ENCODE data around the gene ABCA3.
"Not testable (repeated sequence)": the region's sequence is repeated elsewhere in the genome, so short reads cannot be mapped to it uniquely, and the experiment has no call there.

The ABCA3 gene

DNA sequence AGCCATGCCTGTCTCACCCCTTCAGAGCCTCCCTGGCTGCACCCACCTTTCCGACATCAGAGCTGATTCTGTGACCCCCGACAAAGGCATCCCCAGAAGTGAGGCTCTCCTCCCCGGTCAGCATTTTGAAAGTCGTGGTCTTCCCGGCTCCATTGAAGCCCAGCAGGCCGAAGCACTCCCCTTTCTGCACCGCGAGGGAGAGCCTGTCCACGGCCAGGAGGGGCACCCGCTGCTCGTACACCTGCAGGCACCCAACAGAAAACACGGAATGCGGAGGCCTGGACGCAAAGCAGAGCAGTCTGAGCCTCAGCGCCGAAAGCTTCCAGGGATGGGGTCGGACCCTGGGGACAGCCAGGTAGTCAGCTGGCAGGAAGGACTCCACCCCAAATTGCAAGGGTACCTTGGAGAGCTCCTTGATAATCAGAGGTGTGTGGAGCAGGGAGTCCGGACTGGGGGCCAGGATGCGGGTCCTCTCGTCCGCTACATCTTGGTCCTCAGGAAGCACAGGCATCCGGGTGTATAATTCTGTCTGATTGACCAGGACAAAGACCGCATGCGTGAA is 59.5 kb downstream of the ABCA3 start:
- no peak for DNase-seq (ENCODE audit: low read depth in 2 of 3, low spot score in 1 of 3)

DNA sequence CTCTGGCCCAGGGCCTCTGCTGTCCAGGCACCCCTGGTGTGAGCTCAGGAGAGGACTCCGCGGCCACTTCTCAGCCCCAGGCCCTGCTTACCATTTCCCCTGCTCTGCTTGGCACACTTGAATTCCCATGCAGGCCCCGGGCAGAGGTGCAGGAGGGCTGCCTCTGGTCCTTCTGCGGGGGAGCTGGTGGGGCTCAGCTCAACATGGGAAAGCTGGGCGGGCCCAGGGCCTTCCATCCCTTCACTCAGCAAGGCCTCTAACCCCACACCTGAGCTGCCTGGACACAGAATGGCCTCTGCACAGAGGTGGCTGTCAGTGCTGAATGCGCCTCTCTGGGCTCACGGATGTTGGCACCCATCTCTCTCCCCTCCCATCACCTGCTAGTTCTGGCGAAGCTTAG is 60.1 kb downstream of the ABCA3 start:
- DNase-seq (ENCODE audit: low read depth in 2 of 3, low spot score in 1 of 3), result no peak

- DNase-seq (ENCODE audit: low read depth in 2 of 3, low spot score in 1 of 3), result no peak
Observed at GRCh38 chr16:2278956-2279800, 61.4 kb downstream of the ABCA3 start.

GRCh38 chr16:2278272-2278608 is 62.3 kb downstream of the ABCA3 start:
- no peak for DNase-seq (ENCODE audit: low read depth in 2 of 3, low spot score in 1 of 3)

DNA sequence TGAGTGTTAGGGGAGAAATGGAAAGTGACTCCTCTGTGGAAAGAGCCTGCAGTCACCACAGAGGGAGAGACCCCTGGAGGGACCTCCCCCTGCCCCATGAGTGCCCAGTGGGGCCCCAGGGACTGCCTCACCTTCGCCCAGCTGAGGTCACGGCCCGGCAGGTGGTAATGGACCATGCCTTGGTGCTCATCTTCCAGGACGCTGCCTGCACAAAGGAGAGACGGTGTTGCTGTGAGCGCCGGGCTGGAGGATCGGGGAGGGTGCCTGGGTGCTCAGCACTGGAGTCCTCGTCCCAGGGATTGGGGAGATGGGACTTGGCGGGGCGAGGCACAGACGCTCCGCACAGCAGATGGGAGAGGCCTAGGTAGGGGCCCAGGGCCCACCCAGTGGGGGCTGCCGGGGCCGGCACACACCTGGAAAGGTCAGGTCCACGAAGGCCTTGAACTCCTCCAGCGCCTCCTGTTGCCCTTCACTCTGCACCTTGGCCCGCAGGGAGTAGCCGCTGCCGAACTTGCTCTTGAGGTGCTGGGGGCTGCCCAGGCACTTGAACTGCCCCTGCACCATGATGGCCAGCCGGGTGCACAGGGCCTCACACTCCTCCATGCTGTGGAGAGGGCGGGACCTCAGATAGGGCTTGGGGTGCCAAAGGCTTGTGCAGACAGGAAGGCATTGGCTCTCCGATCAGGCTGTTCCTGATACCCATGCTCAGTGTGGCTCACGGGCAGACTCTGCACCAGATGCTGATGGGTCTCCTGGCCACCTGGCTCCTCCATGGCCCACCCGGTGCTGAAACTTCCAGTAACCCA is 62.9 kb downstream of the ABCA3 start:
- no peak for DNase-seq (ENCODE audit: low read depth in 2 of 3, low spot score in 1 of 3)

- no peak for DNase-seq (ENCODE audit: low read depth in 2 of 3, low spot score in 1 of 3)
Observed at GRCh38 chr16:2276368-2277195, 63.9 kb downstream of the ABCA3 start.

GRCh38 chr16:2275476-2276367 is 64.8 kb downstream of the ABCA3 start:
- DNase-seq (ENCODE audit: low read depth in 2 of 3, low spot score in 1 of 3), result no peak

- DNase-seq (ENCODE audit: low read depth in 2 of 3, low spot score in 1 of 3), result no peak
Observed at GRCh38 chr16:2273931-2274330, 66.6 kb downstream of the ABCA3 start.

- no peak for DNase-seq (ENCODE audit: low read depth in 2 of 3, low spot score in 1 of 3)
Observed at GRCh38 chr16:2273484-2273883, 67.0 kb downstream of the ABCA3 start.

DNA sequence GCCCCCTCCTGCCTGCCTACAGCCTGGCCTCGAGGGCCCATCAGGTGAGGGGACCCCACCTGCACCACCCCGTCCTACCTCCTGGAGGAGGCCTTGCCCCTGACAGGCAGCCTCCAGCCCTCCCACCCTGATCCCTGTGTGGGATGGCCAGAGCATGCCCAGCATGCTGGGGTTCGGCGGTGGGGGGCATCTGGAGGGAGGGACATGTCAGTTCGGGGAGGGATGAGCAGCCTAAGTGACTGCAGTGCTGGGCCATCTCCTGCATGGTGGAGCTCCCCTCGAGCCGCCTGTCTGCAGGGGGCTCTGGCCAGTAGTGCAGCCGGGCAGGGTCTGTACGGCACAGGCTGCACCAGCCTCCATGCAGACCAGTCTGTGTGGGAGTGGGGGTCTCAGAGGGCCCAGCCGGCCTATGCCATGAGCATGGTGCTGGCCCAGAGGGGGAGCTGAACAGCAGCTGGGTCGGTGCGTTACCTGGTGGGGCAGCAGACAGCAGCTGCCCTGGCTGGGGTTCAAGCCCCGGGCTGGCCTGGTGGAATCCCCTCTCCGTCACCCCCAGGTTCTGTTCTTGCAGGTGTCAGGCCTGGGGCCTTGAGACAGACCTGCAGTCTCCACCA is 68.6 kb downstream of the ABCA3 start:
- DNase-seq (ENCODE audit: low read depth in 2 of 3, low spot score in 1 of 3), result no peak

DNA sequence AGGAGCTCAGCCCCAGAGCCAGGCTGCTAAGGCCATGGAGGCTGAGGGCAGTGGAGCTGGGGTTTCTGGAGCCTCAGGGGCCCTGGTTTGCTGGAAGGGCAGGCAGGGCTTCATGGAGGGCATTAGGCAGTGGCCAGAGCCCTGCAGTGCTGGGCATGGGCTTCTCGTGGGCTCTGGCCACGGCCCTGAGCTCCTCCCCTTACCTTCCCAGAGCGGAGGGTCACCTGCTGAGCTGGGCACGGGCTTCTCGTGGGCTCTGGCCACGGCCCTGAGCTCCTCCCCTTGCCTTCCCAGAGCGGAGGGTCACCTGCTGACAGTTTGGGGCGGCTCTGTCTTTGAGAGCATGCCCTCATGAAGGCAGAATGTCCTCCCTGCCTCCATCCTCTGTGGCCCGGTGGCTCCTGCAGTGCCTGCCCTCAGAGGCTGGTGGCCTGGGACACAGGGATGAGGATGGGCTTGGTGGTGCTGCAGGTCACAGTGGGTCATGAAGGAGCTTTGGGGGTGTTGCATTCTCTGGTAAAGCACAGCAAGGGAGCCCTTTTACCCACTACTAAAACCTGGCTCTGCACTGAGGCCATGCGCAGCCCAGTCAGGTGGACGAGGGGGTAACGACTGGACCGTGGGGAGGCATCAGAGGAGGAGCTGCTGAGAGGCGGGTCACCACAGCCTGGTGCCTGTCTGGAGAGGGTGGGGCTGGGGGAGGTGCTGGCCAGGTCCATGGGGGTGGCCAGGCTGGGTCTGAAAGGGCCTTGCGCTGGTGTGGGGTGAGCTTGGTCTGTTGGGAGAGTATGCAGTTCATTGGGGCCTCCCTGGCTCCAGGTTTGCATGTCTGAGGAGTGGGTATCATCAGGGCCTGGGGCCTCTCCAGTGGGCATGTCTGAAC is 69.7 kb downstream of the ABCA3 start:
- DNase-seq (ENCODE audit: low read depth in 2 of 3, low spot score in 1 of 3), result no peak

DNA sequence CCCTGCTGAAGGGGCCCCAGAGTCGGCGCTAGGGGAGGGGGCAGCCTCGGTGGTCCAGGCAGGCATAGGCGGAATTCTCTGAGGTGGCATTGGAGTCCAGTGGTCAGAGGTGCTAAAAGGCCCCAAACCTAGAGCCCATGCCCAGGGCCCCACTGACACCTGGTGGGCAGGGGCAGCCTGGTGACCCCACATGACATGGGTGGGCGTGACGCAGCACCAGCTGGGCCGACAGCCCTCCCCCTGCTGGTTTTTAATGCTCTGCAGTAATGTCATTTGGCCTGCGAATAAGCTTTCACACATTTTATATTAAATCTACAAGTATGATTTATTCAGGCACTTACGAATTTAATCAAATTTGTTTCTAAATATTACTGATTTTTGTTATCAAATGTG is 70.5 kb downstream of the ABCA3 start:
- no peak for DNase-seq (ENCODE audit: low read depth in 2 of 3, low spot score in 1 of 3)

DNA sequence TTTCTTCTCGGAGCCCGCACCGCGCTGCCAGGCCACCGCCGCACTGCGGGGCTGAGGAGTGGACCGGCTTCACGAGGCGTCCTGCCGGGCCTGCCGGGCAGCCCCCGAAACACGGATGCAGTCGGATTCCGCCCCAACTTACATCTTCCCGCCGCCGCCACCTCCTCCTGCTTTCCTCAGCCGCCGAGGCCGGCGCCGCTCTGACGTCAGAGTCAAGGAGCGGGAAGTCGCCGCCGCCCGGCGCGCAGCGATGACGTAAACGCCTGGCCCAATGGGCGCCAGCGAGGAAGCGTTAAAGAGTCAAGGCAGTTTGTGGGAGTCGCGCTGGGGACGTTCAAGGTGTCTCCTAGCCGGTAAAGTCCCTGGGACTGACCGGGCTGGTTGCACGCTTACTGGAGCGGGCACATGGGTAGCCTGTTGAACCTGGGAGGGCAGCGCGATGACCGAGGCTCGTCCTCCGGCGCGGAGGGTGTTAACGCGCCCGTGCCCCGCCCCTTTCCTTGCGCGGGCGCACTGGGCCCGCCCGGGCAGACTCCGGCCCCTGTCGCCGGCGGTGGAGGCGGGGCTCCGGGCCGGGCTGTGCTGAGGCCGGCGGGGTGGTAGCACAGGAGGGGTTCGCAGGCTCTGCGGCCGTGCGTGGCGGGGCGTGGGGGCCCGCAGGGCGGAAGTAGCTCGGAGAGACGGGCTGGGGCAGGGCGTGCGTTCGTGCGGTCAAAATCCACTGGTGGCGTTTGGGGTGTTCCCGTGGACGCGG is 72.4 kb downstream of the ABCA3 start, which contains the start of gene RNPS1:
RNPS1 (minus strand) TSS at position 214 of the 754 bp plus-strand sequence. CDS start 3,483 bp downstream, outside the sequence.
- DNase-seq (ENCODE audit: low read depth in 2 of 3, low spot score in 1 of 3), result peak; percentile 92 to 97 (median 92)

- DNase-seq (ENCODE audit: low read depth in 2 of 3, low spot score in 1 of 3), result not testable (repeated sequence)
Observed at GRCh38 chr16:2267505-2267912, 73.0 kb downstream of the ABCA3 start.

- DNase-seq (ENCODE audit: low read depth in 2 of 3, low spot score in 1 of 3), result not testable (repeated sequence)
Observed at GRCh38 chr16:2266887-2267286, 73.6 kb downstream of the ABCA3 start.

GRCh38 chr16:2263026-2263425 is 77.5 kb downstream of the ABCA3 start:
- not testable (repeated sequence) for DNase-seq (ENCODE audit: low read depth in 2 of 3, low spot score in 1 of 3)

- DNase-seq (ENCODE audit: low read depth in 2 of 3, low spot score in 1 of 3), result no peak
Observed at GRCh38 chr16:2260250-2260649, 80.3 kb downstream of the ABCA3 start.

GRCh38 chr16:2258530-2258929 is 82.0 kb downstream of the ABCA3 start:
- DNase-seq (ENCODE audit: low read depth in 2 of 3, low spot score in 1 of 3), result not testable (repeated sequence)

Measured in stimulated activated CD4-positive, alpha-beta T cell treated with anti-CD3 and anti-CD28 coated beads, Interleukin-12 subunit alpha, Interleukin-12 subunit beta, amount 100 ng/mL, for 48 hours (primary cell).